GM19043 (cell line): ENCODE measurements around the gene SORBS1.

Source experiments
- ATAC-seq: cut with Tn5 transposase; IDR thresholded peaks from one replicate; pipeline ENCODE4 v1.9.1; 2021; ENCODE audit warnings: low read depth; ENCODE audit not compliant: unreplicated experiment

SORBS1 gene

DNA sequence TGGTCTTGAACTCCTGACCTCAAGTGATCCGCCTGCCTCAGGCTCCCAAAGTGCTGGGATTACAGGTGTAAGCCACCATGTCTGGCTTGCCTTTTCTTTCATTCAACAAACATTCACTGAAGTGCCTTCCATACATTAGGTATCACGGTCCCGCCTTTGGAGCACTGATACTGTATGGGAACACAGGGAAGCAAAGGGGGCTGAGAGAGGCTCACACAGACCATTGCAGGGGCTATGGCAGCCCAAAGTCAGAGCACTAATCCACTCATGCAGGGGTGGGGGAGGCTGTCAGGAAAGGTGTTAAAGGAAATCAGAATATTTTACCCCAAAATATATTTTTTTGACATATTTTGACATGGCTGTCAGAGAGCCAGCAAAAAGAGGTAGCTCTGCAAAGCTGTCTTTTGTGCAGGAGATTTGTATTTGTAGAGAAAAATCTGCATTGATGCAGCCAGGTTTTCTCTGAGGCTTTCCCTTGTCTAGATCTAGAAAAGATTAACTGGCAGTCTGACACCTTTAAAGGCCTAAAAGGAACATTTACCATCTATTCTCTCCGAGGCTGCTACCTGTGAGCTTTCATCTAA, 228.4 kb downstream of the SORBS1 start:
- ATAC-seq: no peak

DNA sequence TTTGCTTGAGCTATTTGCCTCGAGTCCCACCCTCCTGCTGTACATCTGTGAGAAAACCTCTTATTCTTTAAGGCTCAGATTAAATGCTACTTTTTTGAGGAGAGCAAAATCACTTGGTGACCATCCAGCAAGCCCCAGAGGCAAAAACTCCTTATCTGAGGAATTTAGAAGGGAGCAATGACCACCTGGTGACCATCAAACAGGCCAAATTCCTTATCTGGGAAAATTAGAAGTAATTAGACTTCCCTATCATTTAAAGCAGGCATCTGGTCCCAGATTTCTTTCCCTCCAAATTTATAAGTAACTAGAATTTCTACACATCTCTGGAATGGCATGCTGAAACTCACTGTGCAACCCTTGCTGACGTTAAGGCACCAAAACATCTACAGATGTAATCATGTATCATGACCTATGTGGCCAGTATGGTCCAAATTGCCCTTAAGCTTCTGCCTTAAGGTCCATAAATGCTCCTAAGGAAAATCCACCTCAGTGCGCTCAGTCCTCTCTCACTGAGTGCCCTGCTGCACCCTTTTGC, 229.5 kb downstream of the SORBS1 start:
- no peak for ATAC-seq

DNA sequence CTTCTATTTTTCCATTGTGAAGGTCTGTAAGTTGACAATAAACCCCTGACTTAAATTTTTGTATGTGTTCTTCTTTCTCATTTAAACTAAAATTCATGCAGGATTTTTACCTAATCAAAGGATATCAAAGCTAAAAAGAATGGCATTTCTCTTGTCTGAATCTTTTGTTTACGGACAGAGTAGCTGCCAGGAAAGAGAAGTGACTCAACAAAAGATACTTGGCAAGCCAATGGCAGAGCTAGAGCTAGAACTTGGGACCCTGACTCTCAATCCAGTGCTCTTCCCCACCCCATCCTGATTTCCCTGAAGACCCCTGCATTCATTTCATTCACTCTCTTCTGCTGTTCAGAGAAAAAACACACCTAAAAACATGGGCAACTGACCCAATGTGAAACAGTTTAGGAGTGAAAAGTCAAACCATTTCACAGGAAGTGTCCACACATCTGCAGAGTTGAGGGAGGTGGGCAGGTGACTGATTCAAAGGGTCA, 230.2 kb downstream of the SORBS1 start:
- no peak for ATAC-seq

DNA sequence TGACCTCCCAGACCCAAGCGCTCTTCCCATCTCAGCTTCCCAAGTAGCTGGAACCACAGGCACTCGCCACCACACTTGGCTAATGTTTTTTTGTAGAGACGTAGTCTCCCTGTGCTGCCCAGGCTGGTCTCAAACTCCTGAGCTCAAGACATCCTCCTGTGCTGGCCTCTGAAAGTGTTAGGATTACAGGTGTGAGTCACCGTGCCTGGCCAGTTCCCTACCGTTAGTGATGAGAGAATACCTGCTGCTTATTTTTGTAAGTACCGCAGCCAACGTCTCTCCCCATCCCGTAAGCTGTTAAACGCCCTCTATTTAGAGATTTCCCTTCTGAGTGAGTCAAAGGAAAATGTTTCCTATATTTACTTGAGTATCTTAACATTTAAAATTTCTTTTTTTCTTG, 231.9 kb downstream of the SORBS1 start:
- no peak for ATAC-seq

DNA sequence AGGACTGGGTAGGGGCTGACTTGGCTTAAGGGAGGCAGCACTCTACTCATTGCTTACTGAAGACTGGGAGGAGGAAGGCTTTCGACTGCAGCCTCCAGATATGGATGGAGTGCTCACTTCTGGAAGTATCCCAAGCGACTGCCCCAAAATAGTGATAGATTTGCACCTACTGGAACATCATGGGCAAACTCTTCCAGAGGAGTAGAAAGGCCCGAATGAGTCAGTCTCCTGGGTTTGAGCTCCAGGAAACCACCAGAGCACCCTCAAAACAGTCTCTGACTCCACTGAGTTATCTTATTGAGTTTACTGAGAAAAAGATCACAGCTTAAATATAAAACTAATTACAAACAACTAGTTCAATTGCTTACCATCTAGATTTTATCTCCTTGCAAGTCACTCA, 233.2 kb downstream of the SORBS1 start:
- ATAC-seq: no peak

DNA sequence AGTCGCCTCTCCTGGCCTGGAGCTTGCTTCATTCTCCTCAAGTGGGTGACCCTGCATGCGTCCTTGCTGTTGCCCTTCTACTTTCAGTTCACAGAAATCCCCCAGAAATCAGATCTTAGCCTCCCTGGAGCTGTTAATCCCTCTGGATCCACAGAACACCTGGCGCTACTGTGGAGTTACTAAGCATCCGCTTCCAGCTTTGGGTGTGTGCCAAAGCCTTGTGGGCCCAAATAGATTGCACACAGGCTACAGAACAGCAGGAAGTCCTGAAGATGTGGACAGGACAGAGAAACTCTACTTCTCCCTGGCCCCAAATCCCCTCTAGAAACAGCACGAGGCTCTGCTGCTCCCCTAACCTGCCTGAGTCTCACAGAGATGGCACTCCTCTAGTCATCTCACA, 233.8 kb downstream of the SORBS1 start:
- ATAC-seq: no peak

DNA sequence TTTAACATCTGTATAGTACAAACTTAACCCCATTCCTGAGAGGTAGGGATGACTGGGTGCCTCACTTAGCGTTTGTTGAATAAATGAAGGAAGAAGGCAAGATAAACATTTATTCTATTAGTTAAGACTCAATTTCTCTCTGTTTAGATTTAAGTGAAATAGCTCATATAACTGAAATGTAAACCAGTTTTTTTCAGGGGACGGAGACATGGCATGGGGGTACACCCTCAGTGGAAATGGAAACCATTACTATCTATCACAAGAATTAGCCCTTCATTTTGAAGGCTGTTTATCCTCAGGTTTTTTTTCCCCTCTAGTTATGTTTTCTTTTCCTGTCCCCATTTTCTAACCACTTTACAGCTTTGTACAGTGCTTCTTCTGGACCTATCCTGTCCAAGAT, 234.8 kb downstream of the SORBS1 start:
- no peak for ATAC-seq

DNA sequence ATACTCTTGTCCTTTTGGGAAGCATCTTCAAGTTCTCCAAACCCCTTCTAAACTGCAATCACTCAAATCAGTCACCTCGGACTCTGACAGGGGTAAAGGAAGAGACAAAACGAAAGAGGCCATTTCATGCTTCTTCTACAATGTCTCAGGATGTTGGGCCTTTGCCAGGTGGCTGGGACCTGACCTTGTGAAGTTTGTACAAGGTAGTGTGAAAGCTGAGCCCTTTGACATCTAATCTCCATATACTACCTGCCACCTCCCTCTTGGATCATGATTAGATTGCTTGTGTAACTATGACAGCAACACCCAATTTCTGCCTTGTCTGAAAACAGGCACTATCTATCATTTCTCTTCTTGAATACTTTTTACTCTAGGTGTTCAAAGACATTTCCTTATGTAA, 235.3 kb downstream of the SORBS1 start:
- ATAC-seq: no peak

DNA sequence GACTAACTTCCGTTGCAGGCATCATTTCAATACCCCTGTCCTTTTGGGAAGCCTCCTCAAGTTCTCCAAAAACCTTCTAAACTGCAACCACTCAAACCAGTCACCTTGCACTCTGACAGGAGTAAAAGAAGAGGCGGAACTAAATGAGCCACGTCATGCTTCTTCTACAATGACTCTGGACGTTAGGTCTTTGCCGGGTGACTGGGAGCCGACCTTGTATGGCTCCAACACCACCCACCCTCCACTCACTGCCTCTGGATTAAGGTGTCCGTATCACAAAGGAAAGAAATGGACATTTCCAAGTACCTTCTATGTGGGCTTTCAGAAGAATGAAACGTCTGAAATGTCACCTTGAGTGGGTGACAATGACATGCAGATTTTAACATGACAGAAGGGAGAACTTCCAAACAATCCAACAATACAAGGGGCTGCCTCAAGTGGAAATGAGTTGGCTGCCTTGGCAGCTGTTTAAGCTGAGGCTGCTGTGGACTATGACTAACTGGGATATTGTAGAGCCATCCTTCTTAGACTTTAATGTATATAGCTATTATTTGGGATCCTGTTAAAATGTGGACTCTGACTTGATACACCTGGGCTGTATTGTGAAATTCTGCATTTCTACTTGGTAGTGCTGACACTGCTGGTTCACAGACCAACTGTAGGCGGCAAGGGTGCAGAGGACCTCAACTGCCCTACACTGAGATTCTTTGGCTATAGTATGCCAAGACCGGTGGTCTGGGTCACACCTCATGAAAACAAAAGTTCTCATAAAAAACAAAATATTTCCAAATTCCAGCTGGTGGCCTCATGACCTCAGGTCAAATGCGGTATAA, 236.5 kb downstream of the SORBS1 start:
- no peak for ATAC-seq

DNA sequence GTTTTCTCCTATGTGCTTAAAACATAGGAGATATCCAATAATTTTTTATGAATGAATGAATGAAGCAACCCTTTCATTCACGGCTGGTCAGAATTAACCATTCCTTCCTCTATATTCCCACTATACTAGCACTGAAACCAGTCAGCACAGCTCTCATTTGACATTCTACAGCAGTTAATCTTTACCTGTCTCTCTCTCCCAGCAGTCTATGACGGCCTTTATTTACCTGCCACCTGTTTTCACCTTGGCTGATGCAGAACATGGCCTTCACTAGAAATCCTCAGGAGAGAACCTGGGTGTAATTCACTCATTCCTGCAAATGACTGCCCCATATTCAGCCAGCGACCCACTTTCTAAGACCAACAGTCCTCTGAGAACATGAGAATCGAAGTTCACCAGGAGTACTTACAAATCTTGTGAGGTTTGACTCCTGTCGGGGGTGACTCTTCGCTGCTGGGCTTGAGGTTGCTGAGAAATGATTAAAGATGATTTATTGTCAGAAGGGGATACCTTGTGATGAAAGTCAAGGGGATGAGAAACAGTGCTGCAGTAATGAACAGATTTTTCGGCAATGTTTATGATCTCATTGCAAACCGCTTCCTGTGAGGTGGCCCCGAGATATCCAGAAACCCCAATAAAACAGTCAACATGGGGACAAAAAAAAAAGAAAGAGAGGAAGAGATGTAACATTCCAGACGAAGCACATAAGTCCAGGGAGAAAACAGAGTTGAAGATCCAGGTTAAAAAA, 239.4 kb downstream of the SORBS1 start:
- ATAC-seq: no peak

DNA sequence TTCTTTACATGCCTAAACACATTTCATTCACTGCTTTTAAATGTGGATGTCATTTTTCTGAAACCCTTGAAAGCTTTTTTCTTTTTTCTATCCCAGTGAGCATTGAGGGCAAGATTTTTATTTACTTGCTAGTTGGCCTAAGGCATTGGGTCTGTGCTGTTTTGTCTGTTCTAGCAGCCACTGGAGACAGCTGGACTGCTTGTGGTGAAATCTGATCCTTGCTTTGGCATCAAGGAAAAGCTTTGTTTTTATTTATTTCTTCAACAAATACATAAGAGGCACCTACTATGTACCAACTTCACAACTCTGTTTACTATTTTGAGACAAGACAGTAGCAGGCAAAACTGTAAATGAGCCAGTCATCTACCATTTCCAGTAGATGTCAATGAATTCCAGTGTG, 241.9 kb downstream of the SORBS1 start:
- no peak for ATAC-seq

DNA sequence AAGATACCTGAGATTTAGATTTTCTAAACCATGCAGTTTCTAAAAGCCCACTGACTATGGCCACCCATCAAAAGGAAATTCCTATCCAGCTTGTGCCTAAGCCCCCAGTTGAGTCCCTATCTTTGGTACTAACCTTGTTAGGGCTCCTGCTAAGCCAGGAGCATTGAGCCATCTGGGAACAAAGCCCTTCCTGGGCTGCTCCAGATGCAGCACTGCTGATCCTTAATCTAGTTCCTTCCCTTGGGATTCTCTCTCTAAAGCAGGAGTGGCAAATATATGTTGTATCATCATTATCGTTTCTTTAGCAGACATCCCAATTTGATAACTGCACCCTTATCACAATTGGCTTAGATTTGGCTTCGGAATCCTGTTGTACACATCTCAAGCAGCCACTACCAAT, 245.7 kb downstream of the SORBS1 start:
- ATAC-seq: no peak

DNA sequence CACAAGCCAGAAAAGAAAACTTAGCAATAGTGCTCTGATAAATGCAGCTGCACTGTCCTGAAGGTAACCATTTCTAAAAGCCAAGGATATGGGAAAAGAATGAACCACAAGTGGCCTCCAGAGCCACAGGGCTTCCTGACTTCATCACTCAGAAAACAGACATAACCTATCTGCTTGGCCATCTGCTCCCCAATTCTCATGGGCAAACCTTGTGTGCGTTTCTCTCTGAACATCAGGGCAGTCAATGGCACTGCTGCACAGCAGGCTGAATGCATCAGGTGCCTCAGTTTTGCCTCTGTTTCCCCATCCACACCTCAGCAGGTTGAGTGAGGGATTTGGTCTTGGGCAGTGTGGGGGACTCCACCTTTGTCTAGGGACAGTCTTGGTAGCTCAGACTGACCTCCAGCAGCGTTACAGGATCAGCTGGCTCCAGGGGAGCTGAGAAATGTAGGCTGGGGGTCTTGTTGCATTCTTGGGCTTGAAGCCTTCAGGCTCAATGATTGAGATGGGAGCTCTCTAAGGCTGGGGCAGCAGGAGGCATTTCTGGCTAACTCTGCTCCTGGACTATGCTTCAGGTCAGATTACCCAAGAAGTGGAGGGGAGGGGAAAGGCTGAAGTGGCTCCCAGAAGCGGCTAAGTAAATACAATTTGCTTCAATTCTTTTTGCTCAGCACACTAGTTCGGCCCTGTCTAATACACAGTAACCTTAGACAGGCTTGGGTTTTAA, 246.8 kb downstream of the SORBS1 start:
- no peak for ATAC-seq

DNA sequence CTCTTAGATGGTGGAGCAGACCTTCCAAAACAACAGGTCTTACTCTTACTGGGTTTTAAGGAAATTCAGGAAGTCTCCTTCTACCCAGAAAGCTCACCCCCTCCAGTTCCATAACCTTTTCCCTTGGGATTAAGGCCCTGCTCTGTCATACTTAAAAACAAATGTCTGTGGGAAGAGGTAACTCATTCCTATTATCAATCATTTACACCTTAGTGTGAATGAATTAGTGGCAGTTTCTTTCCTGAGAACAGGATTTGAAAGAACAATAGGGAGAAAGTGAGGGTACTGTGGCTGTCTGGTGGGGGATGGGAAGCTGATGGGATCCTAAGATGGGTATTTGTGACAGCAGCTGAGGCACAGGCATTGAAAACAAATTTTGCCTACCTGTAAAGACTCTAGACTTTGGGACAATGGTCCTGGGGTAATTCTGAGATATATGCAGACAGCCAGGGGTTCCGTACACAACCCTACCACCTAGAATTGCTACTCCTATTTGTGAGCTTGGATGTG, 248.1 kb downstream of the SORBS1 start:
- no peak for ATAC-seq

DNA sequence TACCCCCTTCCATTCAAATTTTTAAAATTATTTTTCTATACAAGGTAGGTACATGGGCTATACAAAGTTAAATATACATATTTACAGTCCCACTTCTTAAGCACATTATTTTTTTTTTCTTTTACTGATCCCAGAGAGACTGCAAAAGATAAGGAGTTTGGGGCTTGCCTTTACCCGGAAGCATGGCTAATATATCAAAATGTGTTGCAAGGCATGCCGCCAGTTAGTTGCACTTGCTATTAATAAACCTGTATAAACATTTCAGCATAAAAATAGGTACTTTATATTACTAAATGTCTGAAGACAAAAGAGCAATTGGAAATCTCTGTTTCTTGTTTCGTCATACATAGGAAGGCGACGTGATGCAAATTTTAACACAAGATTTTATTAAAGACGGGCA, 248.9 kb downstream of the SORBS1 start:
- ATAC-seq: no peak

DNA sequence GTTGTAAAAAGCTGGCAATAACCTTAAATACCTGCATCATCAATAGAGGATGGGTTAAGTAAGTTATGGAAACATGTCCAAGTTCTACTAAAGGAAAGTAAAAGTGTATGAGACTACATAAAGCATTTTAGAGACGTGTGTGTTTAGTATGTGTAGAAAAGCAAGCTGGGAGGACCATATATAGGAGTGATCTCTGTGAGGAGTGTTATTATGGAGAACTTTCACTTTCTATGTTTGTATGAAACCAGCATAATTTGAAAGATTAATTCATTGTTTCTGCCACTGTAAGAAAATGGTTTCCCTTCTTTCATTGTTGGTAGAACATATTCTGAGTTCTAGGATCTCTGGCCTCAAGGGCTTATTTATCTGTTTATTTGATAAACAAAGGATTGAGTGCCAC, 251.2 kb downstream of the SORBS1 start:
- no peak for ATAC-seq

DNA sequence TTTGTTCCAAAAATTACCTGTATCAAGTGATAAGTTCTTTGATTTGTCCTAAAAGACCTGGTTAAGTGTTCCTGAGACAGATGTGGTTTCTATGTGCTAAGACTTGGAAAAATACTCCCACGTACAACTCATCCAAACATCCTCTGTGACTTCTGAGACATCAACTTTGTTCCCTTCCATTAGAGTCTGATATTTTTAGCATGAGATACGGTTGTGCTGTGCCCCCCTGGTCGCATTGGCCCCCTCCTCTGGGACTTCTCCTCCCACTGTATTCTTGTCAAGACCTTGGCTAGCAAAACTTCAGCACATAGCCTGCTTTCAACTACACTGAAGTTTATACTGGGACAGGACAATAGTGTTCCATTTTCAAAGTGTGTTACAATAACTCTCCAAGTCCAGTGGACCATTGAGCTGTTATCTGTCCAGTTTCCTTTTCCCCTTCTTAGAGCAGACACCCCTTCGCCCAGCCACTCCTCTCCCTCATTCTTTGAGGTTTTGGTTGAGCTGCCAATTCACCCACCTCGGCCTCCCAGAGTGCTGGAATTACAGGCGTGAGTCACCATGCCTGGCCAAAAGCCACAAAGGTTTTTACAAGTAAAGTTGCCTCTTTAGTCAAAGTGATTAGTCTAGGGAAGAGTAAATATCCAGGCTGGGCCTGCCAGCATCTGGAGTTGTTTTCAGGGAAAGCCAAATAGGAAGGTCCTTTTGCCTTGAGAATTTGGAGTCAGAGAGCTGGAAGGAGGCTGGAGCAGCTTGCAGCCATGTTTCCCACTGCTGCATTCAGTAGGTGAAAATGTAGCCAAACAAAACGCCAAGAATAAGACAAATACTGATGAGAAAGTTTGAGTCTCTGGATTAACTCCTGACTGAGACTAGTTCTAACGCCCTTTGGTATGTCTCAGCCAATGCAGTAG, 252.5 kb downstream of the SORBS1 start:
- ATAC-seq: no peak

DNA sequence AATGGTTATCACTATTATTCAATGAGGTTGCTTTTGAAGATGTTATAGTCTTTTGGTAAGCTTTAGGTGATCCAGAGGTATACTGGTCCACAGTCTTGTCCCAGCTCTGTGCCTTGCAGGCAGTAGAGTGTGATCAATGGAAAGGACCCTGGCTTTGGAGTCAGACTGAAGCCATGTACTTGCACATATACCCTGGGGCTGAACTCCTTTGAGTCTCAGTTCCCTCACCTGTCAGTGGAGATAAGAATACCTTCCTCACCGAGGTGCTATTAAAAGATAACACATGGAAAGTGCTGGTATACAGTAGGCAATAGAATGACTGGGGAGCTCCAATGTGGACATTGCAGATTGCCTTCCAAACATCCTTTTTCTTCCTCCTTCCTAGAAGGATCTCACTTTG, 254.3 kb downstream of the SORBS1 start:
- no peak for ATAC-seq

DNA sequence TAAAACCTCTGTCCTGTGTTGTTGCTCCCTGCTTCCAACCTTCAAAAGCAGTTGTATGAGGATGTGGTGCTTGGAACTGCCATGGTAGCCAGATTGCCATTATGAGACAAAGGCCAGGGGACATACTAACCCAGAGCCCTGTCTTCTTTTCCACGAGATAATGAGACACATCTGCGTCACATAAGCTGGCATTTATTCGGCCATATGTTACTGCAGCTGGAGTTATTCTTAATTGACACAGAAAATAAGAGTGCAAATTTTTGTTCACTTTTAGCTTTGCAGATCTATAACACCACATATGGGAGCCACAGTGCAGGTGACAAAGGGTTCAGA, 254.9 kb downstream of the SORBS1 start:
- no peak for ATAC-seq
